ENCODE results near the gene DHX9. TPM values are rescaled to one million over a fixed set of nuclear protein-coding genes. Genes with fewer than 3 reads are reported as not detected.
A peak's percentile ranks its signal among the peaks of the same experiment; 100 is the strongest.

The DHX9 gene
- total RNA-seq, 4 donors from 2014 or later, result 89.1 to 148 (median 109) TPM

DNA sequence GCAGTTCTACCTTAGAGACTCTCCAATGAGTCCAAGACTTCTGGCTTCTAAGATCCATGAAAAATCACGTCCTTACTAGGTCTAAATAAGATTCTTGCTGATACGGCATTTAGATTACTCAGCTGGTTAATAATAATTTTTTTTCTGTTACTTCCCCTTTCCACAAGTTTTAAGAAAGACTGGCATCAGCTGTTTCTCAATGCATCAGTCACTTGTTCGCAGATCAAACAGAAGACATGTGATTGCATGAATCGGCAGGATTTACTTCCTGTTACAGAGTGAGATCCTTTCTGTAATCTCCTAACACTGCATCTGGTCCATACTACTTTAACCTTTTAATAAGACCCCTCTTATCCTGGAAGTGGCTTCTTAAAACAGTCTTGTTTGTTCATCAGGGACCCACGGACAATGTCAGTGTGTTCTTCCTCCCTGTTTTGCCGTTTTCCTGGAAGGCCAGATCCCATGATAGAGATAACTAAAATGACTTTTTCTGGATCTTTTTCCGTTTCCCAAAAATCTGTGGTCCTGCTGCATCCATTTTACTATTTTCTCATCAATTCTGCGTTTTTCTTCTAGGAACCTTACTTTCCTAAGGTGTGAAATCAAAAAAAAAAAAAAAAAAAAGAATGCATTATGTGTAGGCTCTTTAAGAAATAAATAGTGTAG is 43.5 kb upstream of the DHX9 start:
- Histone ChIP-seq H3K36me3 (peaks cover 0 to 9% (median 0%) of the 10 kb centered on the region in 3 donors), H3K27ac (peak overlapping the region in 2 of 4 donors; percentile 7 to 8), H3K27me3 (no peaks in the 10 kb centered on the region), H3K9me3 (no peaks in the 10 kb centered on the region), H3K4me3 (no peak overlapping the region), H3K4me1 (no peaks in the 10 kb centered on the region)
- peak; percentile 49 to 78 for TF ChIP-seq EP300 (IDR thresholded peaks at IDR 0.05)
- TF ChIP-seq, protein P1, sequence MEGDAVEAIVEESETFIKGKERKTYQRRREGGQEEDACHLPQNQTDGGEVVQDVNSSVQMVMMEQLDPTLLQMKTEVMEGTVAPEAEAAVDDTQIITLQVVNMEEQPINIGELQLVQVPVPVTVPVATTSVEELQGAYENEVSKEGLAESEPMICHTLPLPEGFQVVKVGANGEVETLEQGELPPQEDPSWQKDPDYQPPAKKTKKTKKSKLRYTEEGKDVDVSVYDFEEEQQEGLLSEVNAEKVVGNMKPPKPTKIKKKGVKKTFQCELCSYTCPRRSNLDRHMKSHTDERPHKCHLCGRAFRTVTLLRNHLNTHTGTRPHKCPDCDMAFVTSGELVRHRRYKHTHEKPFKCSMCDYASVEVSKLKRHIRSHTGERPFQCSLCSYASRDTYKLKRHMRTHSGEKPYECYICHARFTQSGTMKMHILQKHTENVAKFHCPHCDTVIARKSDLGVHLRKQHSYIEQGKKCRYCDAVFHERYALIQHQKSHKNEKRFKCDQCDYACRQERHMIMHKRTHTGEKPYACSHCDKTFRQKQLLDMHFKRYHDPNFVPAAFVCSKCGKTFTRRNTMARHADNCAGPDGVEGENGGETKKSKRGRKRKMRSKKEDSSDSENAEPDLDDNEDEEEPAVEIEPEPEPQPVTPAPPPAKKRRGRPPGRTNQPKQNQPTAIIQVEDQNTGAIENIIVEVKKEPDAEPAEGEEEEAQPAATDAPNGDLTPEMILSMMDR (IDR thresholded peaks at IDR 0.05), result no peak
- TF ChIP-seq POLR2A (IDR thresholded peaks at IDR 0.05), result no peak
- WGBS, 2 donors, result 62 to 63% methylated on average over 8 of the region's 8 CpGs
- DNase-seq (ENCODE audit: low spot score in 2 of 2), result peak in 1 of 2 donors; percentile 49

DNA sequence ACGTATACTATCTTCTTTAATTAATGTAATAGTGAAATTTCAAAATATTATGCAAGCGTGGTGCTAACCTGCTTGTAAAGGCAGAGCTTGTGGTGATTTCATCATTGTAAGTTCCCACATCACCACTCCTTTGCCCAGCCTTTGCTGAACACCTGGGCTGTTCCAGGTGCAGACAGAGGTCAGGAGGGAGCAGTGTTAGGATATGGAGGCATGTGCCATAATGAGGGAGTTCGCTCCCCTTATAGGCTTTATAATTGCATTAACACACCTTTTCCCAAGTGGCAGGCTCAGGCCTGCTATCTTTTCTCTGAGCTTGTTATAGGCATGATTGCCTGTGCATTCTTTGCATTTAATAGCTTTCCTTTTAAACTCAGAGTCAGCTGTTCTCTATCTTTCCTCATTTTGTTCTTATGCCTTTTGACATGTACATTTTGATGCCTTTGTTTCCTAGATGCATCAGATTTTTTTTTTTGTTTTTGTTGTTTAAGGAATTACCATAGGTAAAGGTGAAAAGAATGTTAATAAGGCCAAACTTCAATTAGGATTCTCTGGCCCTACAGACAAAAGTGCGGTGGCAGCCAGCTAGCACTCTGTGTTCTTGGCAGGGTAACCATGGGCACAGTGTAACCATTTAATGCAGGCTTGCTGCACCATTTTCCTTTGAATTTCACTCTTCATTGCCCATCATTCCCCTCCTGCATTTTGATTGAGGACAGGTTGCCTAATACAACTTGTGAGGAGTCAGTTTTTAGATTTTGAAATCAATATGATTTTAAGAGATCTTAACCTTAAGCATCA is 36.9 kb upstream of the DHX9 start:
- Histone ChIP-seq H3K4me3 (no peak overlapping the region), H3K4me1 (no peaks in the 10 kb centered on the region), H3K36me3 (peaks cover 2 to 33% (median 3%) of the 10 kb centered on the region in 3 donors), H3K9me3 (no peaks in the 10 kb centered on the region), H3K27me3 (no peaks in the 10 kb centered on the region), H3K27ac (no peak overlapping the region)
- DNase-seq (ENCODE audit: low spot score in 2 of 2), result no peak
- WGBS, 2 donors, result 86 to 89% methylated on average over 4 of the region's 4 CpGs
- no peak for TF ChIP-seq EP300 (IDR thresholded peaks at IDR 0.05)
- no peak for TF ChIP-seq POLR2A (IDR thresholded peaks at IDR 0.05)
- TF ChIP-seq, protein P1 (IDR thresholded peaks at IDR 0.05), result no peak

DNA sequence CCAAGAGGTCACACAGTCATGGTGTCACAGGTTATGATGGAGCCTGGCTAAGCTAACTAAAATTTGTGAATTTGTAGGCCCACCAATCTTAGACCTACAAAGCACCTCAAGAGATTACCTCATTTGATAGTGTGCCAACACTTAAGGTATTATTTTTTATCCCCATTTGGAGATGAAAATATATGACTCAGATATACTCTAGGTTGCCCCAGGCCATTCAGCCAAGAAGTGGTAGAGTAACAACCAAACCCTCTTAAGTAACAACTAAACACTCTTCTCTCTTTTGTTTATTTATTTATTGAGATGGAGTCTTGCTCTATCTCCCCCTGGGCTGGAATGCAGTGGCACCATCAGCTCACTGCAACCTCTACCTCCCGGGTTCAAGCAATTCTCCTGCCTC is 35.3 kb upstream of the DHX9 start:
- Histone ChIP-seq H3K4me3 (no peak overlapping the region), H3K27ac (no peak overlapping the region), H3K4me1 (no peaks in the 10 kb centered on the region), H3K27me3 (no peaks in the 10 kb centered on the region), H3K9me3 (no peaks in the 10 kb centered on the region), H3K36me3 (peaks cover 2 to 40% (median 3%) of the 10 kb centered on the region in 3 donors)
- no peak for DNase-seq (ENCODE audit: low spot score in 2 of 2)
- 88 to 92% methylated on average over 1 of the region's 1 CpG for WGBS, 2 donors
- TF ChIP-seq POLR2A (IDR thresholded peaks at IDR 0.05), result no peak
- TF ChIP-seq, protein P1 (IDR thresholded peaks at IDR 0.05), result no peak
- TF ChIP-seq EP300 (IDR thresholded peaks at IDR 0.05), result no peak

DNA sequence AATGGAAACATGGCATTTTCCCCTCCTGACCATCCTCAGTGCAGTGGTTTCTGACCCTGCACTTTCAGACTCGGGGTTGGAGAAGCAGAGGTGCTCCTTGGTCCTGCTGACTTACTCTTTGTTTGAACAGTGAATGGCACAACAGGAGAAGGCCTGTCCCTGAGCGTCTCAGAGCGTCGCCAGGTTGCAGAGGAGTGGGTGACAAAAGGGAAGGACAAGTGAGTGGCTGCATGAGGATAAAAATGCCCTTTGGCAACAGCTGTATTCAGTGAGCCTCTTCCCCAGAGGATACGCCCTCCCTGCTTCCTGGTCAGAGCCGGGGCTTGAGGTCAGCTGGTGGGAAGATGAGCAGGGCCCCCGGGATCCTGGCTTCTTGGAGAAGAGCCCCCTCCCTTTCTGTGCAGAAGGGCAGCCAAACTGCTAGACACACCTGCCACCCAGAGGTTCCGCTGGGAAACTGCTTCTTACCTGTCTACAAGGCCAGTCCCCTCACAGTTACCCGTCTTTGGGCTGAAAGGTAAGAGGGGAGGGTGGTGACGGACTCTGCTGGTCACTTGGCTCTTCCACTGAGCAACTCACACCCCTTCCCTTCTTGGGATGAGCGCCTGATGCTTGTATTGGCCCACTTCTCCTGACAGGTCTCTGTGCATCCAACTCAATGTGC is 33.0 kb upstream of the DHX9 start:
- Histone ChIP-seq H3K27ac (no peak overlapping the region), H3K4me1 (no peaks in the 10 kb centered on the region), H3K36me3 (peaks cover 2 to 40% (median 3%) of the 10 kb centered on the region in 3 donors), H3K9me3 (no peaks in the 10 kb centered on the region), H3K4me3 (no peak overlapping the region), H3K27me3 (no peaks in the 10 kb centered on the region)
- 70 to 72% methylated on average over 11 of the region's 11 CpGs for WGBS, 2 donors
- TF ChIP-seq, protein P1 (IDR thresholded peaks at IDR 0.05), result no peak
- TF ChIP-seq POLR2A (IDR thresholded peaks at IDR 0.05), result no peak
- TF ChIP-seq EP300 (IDR thresholded peaks at IDR 0.05), result no peak
- DNase-seq (ENCODE audit: low spot score in 2 of 2), result no peak

Measured in tibial nerve (tissue), 4 donors.